ENCODE measurements around the gene POU6F2. TPM values are rescaled to one million over a fixed set of nuclear protein-coding genes. Genes with fewer than 3 reads are reported as not detected.

The POU6F2 gene
- total RNA-seq, 1 donor from 2014 or later, result 0.40 TPM

DNA sequence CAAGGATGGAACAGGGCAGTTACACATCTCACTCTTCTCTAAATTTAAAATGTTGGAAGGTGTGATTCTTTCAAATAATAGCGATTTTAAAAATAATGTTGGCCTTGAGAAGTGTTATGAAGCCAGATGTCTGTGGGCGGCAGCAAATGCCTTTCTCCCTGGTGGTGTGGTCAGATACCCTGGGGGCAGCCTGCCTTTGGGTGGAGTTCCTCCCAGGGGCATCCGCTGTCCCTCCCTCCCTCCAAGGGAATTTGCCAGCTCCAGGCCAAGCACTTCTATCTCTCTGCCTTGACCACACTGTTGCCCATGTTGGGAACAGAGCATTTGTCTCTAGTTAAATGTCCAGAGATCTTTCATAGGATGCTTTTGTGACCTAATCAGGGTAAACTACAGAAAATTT lies 121.4 kb downstream of the POU6F2 start:
- H3K27ac Mint-ChIP-seq (ENCODE audit: unreplicated experiment), result no peak overlapping the region
- TF ChIP-seq, protein P1, sequence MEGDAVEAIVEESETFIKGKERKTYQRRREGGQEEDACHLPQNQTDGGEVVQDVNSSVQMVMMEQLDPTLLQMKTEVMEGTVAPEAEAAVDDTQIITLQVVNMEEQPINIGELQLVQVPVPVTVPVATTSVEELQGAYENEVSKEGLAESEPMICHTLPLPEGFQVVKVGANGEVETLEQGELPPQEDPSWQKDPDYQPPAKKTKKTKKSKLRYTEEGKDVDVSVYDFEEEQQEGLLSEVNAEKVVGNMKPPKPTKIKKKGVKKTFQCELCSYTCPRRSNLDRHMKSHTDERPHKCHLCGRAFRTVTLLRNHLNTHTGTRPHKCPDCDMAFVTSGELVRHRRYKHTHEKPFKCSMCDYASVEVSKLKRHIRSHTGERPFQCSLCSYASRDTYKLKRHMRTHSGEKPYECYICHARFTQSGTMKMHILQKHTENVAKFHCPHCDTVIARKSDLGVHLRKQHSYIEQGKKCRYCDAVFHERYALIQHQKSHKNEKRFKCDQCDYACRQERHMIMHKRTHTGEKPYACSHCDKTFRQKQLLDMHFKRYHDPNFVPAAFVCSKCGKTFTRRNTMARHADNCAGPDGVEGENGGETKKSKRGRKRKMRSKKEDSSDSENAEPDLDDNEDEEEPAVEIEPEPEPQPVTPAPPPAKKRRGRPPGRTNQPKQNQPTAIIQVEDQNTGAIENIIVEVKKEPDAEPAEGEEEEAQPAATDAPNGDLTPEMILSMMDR (IDR thresholded peaks at IDR 0.05), result no peak
- H3K27me3 Mint-ChIP-seq (ENCODE audit: low read depth), result no peaks in the 10 kb centered on the region
- H3K9me3 Mint-ChIP-seq (ENCODE audit: low read depth), result no peaks in the 10 kb centered on the region
- DNase-seq (ENCODE audit: low spot score), result no peak
- H3K4me1 Mint-ChIP-seq (ENCODE audit: low read depth), result peaks cover 19% of the 10 kb centered on the region
- no peaks in the 10 kb centered on the region for H3K36me3 Mint-ChIP-seq (ENCODE audit: low read depth)
- no peak overlapping the region for H3K4me3 Mint-ChIP-seq (ENCODE audit: unreplicated experiment)

GRCh38 chr7:39100270-39100669 lies 122.6 kb downstream of the POU6F2 start:
- TF ChIP-seq, protein P1 (IDR thresholded peaks at IDR 0.05), result no peak
- H3K27ac Mint-ChIP-seq (ENCODE audit: unreplicated experiment), result no peak overlapping the region
- H3K4me1 Mint-ChIP-seq (ENCODE audit: low read depth), result peaks cover 19% of the 10 kb centered on the region
- H3K9me3 Mint-ChIP-seq (ENCODE audit: low read depth), result no peaks in the 10 kb centered on the region
- no peak for DNase-seq (ENCODE audit: low spot score)
- H3K4me3 Mint-ChIP-seq (ENCODE audit: unreplicated experiment), result no peak overlapping the region
- no peaks in the 10 kb centered on the region for H3K36me3 Mint-ChIP-seq (ENCODE audit: low read depth)
- peaks cover 1% of the 10 kb centered on the region for H3K27me3 Mint-ChIP-seq (ENCODE audit: low read depth)

DNA sequence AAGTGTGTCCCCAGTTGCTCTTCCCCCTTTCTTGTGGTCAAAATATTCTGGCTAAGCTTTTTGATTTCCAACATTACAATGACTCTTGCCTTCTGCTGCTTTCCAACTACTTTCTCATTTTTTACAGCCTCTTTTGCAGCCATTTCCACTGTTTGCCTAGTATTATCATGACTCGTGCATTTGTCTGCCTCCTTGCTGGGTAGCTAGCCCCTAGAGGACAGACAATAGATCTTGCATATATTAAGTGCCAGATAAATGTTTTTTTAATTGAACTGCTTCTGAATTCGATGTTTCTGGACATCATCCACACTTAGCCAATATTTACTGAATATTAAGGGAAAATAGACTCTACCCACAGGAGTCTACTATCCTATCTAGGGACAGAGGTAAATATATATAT lies 124.5 kb downstream of the POU6F2 start:
- Mint-ChIP-seq H3K27ac (ENCODE audit: unreplicated experiment) (no peak overlapping the region), H3K36me3 (ENCODE audit: low read depth) (no peaks in the 10 kb centered on the region), H3K4me1 (ENCODE audit: low read depth) (peaks cover 9% of the 10 kb centered on the region), H3K9me3 (ENCODE audit: low read depth) (no peaks in the 10 kb centered on the region), H3K4me3 (ENCODE audit: unreplicated experiment) (no peak overlapping the region), H3K27me3 (ENCODE audit: low read depth) (peaks cover 1% of the 10 kb centered on the region)
- TF ChIP-seq, protein P1 (IDR thresholded peaks at IDR 0.05), result no peak
- DNase-seq (ENCODE audit: low spot score), result no peak

GRCh38 chr7:39105720-39106119 lies 128.0 kb downstream of the POU6F2 start:
- Mint-ChIP-seq H3K9me3 (ENCODE audit: low read depth) (no peaks in the 10 kb centered on the region), H3K4me3 (ENCODE audit: unreplicated experiment) (no peak overlapping the region), H3K36me3 (ENCODE audit: low read depth) (no peaks in the 10 kb centered on the region), H3K27me3 (ENCODE audit: low read depth) (peaks cover 1% of the 10 kb centered on the region), H3K4me1 (ENCODE audit: low read depth) (no peaks in the 10 kb centered on the region), H3K27ac (ENCODE audit: unreplicated experiment) (no peak overlapping the region)
- DNase-seq (ENCODE audit: low spot score), result no peak
- TF ChIP-seq, protein P1 (IDR thresholded peaks at IDR 0.05), result no peak

DNA sequence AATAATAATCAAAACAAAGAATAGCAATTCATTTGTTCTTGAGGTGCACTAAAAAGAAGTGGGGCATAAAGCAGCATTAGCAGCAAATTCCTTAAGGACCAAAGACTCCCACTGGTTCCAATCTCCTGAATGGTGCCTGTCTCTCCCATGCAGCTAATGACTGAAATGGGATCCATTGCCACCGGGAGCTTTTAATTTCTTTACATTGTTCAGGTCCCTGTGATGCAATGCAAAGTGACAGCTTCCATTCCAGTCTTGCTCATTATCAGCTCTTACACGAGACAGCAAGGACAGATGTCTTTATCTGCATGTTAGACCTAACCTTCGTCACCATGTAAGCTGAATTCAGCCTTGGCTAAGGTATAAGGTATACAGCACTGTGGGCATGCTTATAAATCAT lies 148.1 kb downstream of the POU6F2 start:
- H3K9me3 Mint-ChIP-seq (ENCODE audit: low read depth), result no peaks in the 10 kb centered on the region
- no peaks in the 10 kb centered on the region for H3K4me1 Mint-ChIP-seq (ENCODE audit: low read depth)
- no peak for DNase-seq (ENCODE audit: low spot score)
- no peak overlapping the region for H3K4me3 Mint-ChIP-seq (ENCODE audit: unreplicated experiment)
- H3K27ac Mint-ChIP-seq (ENCODE audit: unreplicated experiment), result no peak overlapping the region
- H3K36me3 Mint-ChIP-seq (ENCODE audit: low read depth), result no peaks in the 10 kb centered on the region
- TF ChIP-seq, protein P1 (IDR thresholded peaks at IDR 0.05), result no peak
- peaks cover 5% of the 10 kb centered on the region for H3K27me3 Mint-ChIP-seq (ENCODE audit: low read depth)

Measured in chondrocyte (in vitro differentiated cells).